Neutrophil (primary cell): Measurements from ENCODE around the gene TRMO.

Experiments
- H3K27ac ChIP-seq: fragments of 200-600 bp; sonication (generic); 2 replicates; pipeline ENCODE4 v1.5.1; 2016; ENCODE audit warnings: mild to moderate bottlenecking, moderate library complexity
- H3K27me3 ChIP-seq: fragments of 200-600 bp; sonication (generic); 2 replicates; pipeline ENCODE4 v1.6.0; 2016; ENCODE audit warnings: mild to moderate bottlenecking
- H3K36me3 ChIP-seq: fragments of 200-600 bp; sonication (generic); 2 replicates; pipeline ENCODE4 v1.5.1; 2017
- H3K4me1 ChIP-seq, 2 experiments: fragments of 200-600 bp in 1 of 2; sonication (generic) in 1 of 2; 1 replicate in 1 of 2; 2 replicates in 1 of 2; pipeline versions ENCODE4 v1.5.1 to v1.6.1; 2013 to 2016; ENCODE audit warnings: low read depth in 1 of 2, low read length in 1 of 2, mild to moderate bottlenecking in 1 of 2, moderate library complexity in 1 of 2; ENCODE audit not compliant: control insufficient read depth in 1 of 2, insufficient read depth in 1 of 2
- H3K4me3 ChIP-seq, 2 experiments: fragments of 200-600 bp in 1 of 2; sonication (generic) in 1 of 2; 1 replicate in 1 of 2; 2 replicates in 1 of 2; pipeline ENCODE4 v1.5.1; 2013 to 2016; ENCODE audit warnings: low read depth in 1 of 2, low read length in 1 of 2, mild to moderate bottlenecking in 1 of 2, moderate library complexity in 1 of 2
- H3K9me3 ChIP-seq: fragments of 200-600 bp; sonication (generic); 2 replicates; pipeline ENCODE4 v1.5.1; 2016
- CTCF ChIP-seq: fragments of 200-600 bp; sonication (generic); IDR thresholded peaks from 2 replicates; pipeline ENCODE4 v1.5.1; 2016; ENCODE audit warnings: antibody characterized with exemption

TRMO gene

DNA sequence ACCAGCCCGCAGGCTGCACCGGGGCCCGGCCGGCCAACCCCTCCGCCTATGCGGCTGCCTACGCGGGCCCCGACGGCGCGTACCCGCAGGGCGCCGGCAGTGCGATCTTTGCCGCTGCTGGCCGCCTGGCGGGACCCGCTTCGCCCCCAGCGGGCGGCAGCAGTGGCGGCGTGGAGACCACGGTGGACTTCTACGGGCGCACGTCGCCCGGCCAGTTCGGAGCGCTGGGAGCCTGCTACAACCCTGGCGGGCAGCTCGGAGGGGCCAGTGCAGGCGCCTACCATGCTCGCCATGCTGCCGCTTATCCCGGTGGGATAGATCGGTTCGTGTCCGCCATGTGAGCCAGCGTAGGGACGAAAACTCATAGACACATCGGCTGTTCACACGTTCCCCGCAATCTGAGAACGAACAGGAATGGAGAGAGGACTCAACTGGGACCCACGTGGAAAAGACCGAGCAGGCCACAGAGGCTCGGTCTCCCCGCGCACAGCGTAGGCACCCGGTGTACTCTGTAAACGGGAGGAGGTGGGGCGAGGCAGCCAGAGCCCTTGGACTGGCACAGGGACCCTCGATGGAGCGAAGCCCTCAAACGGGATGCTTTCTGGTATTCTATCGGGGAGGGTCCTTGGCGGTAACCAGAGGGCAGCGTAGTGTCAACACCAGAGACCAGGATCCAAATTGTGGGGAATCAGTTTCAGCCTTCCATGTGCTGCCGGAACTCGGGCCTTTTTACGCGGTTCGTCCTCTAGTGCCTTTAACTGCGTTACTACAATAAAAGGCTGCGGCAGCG is 67.4 kb downstream of the TRMO start:
- Histone ChIP-seq H3K4me1 (peaks cover 13 to 36% of the 10 kb centered on the region in 2 experiments), H3K27me3 (peaks cover 100% of the 10 kb centered on the region), H3K4me3 (peak overlapping the region; percentile 56 to 68), H3K9me3 (no peaks in the 10 kb centered on the region), H3K27ac (no peak overlapping the region), H3K36me3 (no peaks in the 10 kb centered on the region)
- TF ChIP-seq CTCF = no peak
